Kidney capillary endothelial cell (primary cell): Measurements from ENCODE around the gene PCBP3.
A peak's percentile ranks its signal among the peaks of the same experiment; 100 is the strongest.

ENCODE experiments used
- DNase-seq: peaks from one replicate; pipeline ENCODE4 v3.0.0-alpha.2; 2018; ENCODE audit warnings: low spot score

The PCBP3 gene

DNA sequence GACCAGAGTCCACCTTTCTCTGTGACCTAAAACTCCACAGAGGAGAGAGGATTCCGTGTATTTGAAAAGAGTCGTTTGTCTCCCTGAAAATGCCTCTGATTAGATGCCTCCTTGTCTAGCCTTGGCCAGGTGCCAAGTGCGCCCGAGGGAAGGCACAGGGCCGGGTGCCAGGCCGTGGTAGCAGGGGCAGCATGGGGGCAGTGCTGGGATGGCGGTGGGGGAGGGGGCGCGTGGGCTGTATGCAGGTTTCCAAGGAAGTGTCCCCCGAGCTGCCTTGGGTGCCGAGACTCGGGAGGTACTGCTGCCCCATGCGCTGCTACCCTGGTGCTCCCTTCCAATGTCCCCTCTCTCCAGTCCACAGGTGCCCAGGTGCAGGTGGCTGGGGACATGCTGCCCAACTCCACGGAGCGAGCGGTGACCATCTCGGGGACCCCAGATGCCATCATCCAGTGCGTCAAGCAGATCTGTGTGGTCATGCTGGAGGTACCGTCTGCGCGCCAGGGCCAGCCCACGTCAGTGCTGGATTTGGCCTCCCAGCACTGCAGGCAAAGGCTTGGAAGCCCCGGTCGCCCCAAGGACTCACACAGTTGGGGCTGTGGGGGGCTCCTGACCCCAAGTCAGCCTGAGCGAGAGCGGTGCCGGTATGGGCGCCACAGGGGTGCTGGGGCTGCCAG, 267.2 kb downstream of the PCBP3 start:
- DNase-seq = no peak

DNA sequence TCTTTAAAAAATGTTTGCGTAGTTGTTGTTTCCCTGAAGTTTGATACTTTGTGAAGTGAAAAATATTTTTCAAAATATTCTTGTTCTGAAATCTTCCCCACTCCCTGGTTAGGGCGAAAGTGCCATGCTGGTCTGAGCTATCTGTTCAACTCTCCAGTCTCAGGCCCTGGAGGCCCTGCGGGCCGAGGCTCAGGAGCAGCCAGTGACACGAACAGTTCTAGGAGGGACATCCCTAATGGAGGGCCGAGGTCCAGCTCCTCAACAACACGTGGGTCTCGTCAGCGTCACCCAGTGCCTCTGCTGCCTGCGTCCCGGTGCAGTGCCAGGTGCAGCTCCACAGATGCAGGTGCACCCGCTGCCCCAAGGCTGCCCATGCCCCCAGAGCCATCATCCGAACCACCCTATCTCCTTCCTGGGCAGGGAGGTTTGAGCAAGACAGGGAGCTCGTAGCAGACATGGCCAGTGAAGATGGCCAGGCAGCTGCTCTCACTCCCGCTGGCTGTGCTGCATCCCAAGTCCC, 268.3 kb downstream of the PCBP3 start:
- DNase-seq = no peak

DNA sequence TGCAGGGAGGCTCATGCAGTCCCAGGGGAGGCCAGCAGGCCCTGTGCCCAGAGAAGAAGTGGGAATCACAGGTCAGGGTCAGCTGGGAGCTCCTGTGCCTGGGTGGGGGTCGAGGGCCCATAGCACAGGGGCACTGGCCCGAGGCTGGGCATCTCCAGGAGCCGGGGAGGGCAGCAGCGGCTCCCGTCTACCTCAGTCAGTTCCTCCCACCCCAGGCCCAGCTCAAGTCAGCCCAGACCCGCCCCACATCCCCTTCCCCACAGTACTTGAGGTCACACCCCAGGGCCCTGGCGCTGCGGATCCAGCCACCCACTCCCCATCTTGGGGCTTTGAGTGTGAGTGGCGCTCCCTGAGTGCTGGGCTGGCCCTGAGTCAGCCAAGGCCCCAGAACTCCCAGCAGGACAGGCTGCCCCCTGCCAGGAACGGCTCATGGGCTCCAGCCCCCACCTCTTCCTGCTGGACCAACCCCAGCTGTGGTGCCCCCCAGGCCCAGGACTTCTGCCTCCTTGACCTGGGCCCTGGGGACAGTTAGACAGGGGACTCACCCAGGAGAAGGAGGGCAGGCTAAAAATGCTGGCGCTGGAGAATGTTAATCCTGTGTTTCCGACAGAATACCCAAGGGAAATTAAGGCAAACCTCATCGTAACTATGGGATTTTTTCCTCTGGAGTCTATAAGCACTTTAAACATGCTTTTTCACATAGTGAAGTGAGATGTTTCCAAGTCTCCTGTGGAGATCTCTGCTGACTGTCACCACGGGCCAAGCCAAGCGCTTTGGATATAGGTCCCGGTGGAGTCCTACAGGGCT, 269.3 kb downstream of the PCBP3 start:
- DNase-seq = no peak

DNA sequence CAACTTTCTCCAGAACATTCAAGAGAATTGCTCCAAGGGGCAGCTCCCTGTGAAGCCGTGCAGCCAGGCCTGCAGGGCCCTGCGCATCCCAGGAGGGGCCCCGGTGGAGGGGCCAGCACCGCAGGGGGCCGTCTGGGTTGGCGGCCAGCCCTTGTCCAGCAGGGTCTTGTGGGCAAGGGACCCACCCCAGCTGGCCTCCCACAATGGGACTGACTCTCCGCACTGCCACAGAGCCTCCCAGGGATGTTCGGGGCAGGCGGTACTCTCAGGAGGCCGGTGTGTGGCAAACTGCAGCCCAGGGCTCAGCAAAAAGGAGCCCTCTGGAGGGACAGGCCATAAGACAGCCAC, 269.9 kb downstream of the PCBP3 start:
- no peak for DNase-seq

DNA sequence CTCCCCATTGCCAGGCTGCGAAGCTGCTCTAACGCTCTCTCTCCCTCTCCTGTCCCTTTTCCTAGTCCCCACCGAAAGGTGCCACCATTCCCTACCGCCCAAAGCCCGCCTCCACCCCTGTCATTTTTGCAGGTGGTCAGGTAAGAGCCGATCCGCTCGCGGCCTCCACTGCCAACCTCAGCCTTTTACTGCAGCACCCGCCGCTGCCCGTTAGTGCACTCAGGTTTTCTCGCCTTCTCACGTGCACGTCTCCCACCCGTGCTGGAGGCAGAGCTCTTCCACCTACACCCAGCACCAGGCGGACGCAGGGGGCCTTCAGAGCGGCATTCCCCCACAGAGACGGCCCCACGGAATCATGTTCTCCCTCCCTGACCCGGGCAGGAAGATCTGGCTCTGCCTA, 270.4 kb downstream of the PCBP3 start:
- DNase-seq = no peak

DNA sequence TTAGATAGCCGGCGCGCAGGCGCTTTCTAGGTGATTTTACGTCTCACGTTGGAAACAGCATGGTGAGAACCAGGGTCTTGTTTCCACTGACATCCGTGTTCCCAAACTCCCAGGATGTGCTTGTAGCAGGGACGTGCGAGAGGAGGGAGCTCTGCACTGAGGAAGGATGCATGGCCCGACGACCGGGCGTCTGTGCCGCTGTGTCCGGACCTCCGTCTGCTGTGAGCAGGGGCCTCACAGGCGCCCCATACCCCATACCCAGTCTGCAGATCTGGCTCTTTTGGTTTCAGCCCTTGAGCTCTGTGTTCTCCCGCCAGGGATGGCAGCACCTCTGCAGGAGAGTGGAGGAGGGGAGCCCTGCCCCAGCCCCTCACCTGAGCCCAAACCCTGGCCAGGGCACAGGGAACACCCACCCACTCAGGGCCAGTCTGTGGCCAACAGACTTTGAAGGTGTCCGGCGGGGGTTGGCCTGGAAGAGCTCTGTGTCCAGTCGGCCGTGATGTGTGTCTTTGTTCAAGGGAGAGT, 270.9 kb downstream of the PCBP3 start:
- DNase-seq = no peak

DNA sequence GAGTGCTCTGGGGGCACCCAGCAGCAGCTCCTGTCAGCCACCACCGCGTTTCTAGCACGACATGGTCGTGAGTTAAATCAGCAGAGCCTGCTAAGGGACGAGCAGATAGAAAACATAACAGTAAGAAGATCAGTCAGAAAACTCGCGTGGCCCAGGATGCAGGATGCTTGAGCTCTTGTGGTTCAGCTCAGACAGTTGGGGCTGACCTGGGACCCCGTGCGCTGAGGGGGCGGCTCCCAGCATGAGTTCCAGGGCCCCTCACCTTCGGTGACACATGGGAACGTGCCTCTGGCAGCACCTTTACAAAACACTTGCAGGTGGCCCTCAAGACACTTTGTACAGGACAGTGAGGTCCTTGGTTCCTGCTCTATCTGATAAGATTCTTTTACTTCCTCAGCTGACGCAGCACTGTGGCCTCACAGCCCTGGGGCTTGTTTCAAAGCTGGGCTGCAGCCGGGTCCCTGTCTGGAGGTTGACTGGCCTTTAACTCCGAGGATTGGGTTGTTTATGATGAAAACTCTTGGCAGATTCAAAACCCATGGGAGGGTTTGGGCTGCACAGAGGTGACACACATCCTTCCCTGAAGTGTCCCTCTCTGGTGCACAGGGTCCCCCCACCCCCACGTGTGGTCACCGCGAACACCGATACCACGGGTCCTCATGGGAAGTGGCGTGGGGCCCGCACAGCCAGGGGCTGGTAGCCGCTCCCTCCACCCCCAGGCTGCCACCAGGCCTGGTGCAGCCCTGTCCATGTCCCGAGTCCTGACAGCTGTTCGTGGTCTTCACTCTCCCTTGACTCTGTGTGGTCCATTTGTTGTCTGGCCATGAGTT, 272.7 kb downstream of the PCBP3 start:
- DNase-seq = no peak

DNA sequence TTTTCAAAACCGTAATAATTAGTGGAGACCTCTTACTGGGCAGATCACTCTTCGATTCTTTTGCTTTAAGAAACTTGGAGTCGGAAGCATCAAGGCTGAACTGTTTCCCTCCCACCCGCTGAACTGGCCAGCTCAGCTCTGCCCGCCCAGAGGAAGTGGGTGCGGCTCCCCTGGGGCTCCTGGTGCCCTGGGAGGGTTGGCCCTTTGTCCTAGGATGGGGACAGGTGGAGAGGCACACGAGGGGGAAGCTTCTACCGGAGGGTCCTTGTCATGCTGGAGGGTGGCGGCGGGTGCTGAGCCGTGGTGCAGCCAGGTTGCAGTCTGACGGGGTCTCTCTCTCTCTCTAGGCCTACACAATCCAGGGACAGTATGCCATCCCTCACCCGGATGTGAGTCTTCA, 273.7 kb downstream of the PCBP3 start:
- no peak for DNase-seq

DNA sequence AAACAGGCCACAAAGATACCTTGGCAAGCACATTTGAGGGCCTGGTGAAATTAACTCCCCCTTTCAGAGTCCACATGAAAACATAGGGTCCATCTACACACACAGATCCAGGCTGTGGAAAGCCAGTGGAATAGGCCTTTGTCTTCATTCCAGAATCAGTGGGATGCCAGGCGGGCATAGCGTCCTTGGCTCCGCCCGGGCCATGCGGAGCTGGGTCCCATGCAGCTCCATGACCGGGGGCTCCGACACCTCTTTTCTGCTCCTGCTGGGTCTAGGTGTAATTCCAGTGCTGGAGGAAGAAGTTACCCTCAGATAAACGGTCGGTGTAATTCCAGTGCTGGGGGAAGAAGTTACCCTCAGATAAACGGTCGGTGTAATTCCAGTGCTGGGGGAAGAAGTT, 274.5 kb downstream of the PCBP3 start:
- DNase-seq = no peak

DNA sequence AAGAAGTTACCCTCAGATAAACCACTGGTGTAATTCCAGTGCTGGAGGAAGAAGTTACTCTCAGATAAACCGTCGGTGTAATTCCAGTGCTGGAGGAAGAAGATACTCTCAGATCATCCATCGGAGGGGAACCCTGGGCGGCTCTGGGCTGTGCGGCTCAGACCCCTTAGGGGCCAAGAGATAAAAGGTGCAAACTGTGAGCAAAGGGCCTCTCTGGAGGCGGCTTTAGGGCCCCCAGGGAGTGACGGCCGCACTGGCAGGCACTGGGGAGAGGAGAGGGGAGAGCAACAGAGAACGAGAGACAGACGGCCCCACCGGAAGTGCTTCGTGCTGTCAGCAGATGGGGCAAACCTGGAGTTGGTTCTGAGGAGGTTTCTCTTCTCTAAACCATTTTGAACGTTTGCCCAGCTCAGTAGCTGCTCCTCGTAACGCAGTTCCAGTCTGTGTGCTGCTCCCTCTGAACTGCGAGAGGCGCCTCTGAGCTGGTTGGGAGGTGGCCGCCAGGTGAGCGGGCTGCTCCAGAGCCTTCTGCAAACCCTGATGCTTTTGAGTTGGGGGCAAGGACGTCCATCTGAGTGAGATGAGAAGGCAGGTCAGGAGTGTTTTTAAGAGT, 275.4 kb downstream of the PCBP3 start:
- DNase-seq = no peak

DNA sequence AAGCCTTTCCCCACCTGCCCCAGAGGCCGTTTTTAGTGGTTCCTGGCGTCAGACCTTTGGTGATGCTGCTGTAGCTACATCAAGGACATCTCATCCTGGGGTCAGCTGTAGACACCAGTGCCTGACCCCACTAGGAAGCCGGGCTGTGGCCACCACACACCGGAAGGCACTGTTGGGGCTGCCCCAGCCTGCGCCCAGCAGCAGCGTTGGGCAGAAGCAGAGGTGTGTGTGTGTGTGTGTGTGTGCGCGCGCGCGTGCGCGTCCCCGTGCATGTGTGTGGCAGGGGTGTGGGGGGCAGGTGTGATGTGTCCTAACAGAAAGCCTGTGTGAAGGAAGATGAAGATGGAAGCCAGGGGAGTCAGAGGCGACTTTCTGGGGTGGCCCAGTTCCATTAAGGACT, 276.1 kb downstream of the PCBP3 start:
- no peak for DNase-seq

DNA sequence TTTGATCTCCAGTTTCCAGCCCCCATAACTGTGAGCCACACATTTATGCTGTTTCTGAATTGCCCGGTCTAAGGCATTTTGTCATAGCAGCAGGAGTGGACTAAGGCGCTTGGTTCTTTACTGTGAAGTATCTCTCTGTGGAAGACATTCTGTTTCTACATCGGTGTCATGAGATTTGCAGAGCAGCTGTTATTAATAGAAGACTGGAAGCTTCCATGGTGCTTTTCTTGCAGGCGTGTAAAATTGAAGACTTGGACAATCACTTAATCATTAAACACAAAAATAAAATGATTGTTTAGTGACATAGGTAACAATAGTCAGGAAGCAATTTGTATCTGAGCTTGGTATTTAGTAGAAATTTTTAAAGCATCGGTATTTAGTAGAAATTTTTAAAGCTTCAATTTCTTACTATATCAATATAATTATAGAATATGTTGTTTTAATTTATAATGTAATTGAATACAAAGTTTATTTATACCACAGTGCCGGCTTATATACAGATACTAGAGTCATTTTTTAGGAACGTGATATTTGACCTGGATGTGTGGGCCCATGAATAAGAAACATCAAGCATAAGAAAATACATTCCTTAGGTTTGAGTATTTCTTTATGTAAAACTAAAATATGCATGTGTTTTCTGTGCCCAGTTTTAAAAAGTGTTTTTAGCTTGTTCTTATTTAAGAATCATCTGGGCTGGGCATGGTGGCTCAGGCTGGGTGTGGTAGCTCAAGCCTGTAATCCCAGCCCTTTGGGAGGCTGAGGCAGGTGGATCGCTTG, 277.5 kb downstream of the PCBP3 start:
- DNase-seq = no peak

DNA sequence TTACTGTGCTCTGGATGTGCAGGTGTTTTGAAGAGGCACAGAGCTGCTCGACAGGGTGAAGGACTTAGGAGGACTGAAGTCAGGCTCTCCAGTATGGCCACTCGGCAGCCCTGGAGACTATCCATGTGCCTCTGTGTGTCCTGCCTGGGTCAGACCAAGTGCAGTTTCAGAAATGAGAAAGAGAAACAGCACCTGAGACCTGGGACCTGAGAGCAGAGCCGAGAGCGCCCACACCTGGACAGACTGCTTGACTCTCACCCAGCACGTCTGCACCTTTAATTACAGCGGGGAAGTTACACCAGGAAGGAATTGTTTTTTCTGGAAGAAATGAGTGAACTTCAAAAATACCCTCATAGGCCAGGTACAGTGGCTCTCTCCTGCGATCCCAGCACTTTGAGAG, 278.4 kb downstream of the PCBP3 start:
- DNase-seq = no peak

DNA sequence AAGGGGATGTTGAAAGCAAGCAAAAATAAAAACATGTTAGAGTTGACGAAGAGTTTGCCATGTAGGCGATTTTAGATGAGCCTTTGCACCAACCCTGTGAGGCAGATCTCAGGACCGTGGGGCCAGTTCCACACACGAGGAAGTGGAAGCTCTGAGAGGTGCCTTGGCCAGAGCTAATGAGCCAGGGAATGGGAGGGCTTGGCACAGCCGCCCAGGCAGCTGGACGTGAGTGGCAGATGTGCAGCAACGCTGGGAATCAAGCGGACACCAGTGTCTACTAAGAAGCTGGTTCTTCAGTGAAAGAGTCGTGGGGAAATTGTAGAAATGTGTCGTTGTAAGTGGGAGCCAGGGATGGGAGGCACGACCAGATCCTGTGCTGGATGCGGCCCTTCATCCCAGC, 279.1 kb downstream of the PCBP3 start:
- no peak for DNase-seq

DNA sequence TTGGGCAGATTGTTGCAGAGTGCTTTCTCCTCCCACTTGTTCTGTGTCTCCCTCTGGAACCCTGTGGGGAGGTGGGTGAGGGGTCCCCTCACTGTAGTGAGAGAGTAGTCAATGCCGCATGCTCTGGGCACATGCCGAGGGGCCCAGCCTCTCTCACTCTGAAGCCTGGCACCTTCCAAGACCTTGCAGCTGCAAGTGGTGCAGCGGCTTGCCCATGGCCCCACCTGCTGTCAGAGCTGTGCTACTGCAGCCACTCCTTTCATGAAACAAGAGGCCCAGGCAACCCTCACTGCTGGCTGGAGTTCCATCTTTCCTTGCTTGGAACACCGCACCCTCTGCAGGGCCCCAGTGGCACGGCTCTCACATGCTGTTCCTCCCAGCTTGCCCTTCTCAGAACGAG, 279.6 kb downstream of the PCBP3 start:
- DNase-seq = peak; percentile 16

DNA sequence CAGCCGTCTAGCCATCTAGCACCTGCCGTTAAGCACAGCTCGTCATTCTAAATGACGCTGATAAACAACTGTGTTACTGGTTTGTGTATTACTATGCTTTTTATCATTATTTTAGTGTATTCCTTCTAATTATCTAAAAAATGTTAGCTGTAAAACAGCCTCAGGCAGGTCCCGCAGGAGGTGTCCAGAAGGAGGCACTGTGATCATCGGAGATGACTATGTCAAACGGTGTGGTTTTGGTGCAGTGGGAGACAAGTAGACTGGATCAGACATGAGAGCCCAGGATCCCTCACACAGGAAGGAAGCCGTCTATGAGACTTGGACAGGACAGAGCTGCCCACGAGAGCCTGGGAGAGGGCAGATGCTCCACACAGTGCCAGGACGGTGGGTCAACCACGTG, 282.8 kb downstream of the PCBP3 start:
- no peak for DNase-seq

DNA sequence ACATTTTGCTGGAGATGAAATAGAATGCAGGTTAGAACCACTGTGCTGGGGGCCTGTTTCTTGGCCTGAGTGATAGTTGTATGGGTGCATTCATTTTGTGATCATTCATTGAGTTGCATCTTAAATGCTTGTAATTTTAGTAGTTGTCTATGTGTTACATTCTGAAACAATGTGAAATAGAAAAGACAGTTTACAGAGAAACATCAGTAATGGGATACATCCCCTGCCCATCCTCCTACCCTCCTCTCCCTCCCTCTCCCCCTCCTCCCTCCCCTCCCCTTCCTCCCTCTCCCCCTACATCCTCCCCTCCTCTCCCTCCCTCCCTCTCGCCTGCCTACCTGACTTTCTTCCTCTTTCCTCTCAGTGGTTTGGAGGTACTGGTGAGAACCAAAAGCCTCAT, 283.5 kb downstream of the PCBP3 start:
- no peak for DNase-seq

DNA sequence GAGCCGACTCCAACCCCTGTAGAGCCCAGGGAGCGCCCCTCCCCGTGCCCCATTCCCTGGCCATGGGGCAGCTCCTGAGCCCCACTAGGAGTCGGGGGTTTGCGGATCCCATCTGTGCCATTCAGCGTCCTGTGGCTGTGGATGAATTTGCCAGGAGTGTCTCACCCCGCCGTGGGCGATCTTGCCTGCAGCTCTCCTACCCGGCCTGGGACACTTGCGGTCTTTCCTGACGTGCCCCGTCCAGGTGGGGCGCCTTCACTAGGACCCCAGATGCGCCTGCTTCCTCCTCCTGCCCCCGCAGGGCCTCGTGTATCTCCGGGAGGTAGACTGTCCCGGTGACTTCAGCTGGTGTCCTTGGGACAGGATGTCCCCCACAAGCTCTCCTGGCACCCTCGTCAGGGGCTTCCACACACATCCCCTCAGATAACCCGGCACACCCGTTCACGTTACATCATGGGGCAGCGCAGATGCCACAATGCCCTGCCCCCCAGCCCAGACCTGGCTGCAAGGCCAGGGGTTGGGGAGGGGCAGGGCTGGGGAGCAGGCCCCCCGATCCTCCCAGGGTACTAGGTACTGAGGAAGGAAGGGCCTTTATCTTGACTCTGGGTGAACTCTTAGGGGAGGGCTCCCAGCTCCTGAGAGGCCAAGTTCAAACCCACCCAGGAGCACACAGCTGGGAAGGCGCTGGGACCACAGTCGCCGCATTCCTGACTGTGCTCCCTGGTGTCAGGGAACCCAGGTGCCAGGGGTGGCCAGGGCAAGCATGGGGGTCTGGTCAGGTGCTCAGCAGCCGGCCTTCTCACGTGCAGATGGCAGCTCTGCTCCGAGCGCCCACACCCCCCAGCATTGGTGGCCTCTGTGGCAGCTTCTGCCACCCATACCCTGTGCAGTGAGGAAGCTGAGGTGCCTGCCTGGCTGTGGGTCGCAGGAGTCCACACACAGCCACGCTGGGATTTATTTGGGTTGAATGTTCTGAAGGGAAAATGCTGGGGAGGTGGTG, 284.6 kb downstream of the PCBP3 start:
- DNase-seq = no peak

DNA sequence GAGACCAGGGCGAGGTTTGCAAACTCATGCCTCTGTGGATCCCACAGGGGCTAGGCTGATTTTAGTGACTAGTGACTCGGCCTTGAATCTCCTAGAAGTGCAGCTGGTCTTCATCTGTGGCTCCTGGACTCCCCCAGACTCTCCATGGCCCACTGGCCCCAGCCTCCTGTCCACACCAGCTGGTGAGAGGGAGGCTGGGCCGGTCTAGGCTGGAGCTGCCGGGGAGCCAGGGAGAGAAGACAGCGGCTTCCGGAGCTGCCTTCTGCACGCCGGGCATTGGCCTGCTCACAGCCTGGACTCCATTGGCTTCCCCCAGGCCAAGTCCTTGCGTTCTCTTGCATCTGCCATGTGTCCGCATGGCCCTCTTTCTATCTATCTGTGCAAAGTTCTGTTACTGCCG, 285.9 kb downstream of the PCBP3 start:
- DNase-seq = no peak

DNA sequence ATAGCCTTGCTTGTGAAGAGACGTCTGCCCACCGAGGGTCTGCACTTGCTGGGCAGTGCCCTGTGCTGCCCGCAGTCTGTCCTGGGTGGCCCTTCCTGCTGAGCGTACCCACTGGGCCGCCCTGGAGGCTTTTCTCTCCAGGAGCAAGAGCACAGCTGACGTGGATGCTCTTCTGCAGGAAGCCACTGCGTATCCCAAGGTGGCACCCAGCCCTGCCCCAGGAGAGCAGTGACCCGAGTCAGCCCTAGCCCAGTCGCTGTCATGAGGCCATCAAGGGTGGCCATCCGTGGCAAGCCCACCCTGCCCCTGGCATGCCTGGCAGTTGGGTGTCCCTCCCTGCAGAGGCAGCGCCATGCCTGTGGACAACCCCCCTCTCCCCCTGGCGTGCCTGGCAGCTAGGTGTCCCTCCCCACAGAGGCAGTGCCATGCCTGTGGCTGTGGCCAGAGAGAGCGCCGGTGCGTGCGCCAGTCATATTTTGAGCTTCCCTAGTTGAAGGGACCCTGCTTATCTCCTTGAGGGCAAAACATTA, 286.8 kb downstream of the PCBP3 start:
- DNase-seq = no peak
